HepG2 (cell line): ENCODE results near the gene CIDEA. TPM values are rescaled to one million over a fixed set of nuclear protein-coding genes. Genes with fewer than 3 reads are reported as not detected.

Source experiments
- ATAC-seq: fragments of 200-7000 bp; cut with Tn5 transposase; 3 replicates; pipeline ENCODE4 v1.9.1; 2020; ENCODE audit warnings: mild to moderate bottlenecking, moderate library complexity
- BruUV-seq: library from RNA; stranded (reverse); fragments of 400-500 nt; replicated peaks from 2 replicates; lab custom pipeline; 2021; lab: Mats Ljungman, UMichigan
- CTCF ChIA-PET: fragments of 300-600 bp; formaldehyde crosslinking; extraction: SDS; loops from one replicate; lab custom pipeline; 2021; ENCODE audit warnings: low total read pairs, inconsistent platforms, low intra/inter-chr PET ratio; lab: Yijun Ruan, JAX
- POLR2A ChIA-PET: fragments of 350-600 bp; sonication (Branson Sonifier 250); formaldehyde crosslinking; loops from one replicate; lab custom pipeline; 2020; ENCODE audit warnings: antibody characterized with exemption, inconsistent platforms; lab: Yijun Ruan, JAX
- DNase-seq: peaks from one replicate; pipeline ENCODE4 v3.0.0-alpha.2; 2015; ENCODE audit warnings: low spot score
- FAIRE-seq: peaks from 3 replicates; lab custom pipeline; 2011; peaks lifted over from hg19 to GRCh38; lab: Jason Lieb, UNC
- H2AFZ ChIP-seq: one replicate; pipeline ENCODE4 v1.6.1; 2011; ENCODE audit warnings: low read length, inconsistent platforms
- H3K27ac ChIP-seq: fragments of 300-600 bp; 3 replicates; pipeline ENCODE4 v1.8.0; 2011; ENCODE audit warnings: mixed run types, mild to moderate bottlenecking, mixed read lengths, low read length, inconsistent platforms; ENCODE audit not compliant: insufficient read depth; ENCODE audit errors: extremely low read length
- H3K27me3 ChIP-seq, 2 experiments: fragments of 200-600 bp in 1 of 2; 2 replicates in 1 of 2; 3 replicates in 1 of 2; pipeline versions ENCODE4 v1.6.0 to v1.8.0; 2011; ENCODE audit warnings: low read length in 2 of 2, mild to moderate bottlenecking in 2 of 2, moderate library complexity in 2 of 2, inconsistent platforms in 1 of 2; ENCODE audit not compliant: insufficient read depth in 2 of 2, control insufficient read depth in 1 of 2
- H3K36me3 ChIP-seq, 2 experiments: fragments of 200-600 bp in 1 of 2; replicated peaks in 1 of 2; 2 replicates in 1 of 2; 3 replicates in 1 of 2; pipeline versions ENCODE4 v1.5.1 to v1.8.0; 2011; ENCODE audit warnings: low read length in 2 of 2, inconsistent platforms in 1 of 2; ENCODE audit not compliant: insufficient read depth in 2 of 2, control insufficient read depth in 1 of 2
- H3K4me1 ChIP-seq: 2 replicates; pipeline ENCODE4 v1.5.1; 2012; ENCODE audit warnings: low read length, inconsistent platforms; ENCODE audit not compliant: insufficient read depth
- H3K4me2 ChIP-seq: 2 replicates; pipeline ENCODE4 v1.6.0; 2011; ENCODE audit warnings: low read depth, low read length, inconsistent platforms
- H3K4me3 ChIP-seq, 3 experiments: fragments of 200-600 bp in 1 of 3; sonication (generic), shearing (Covaris generic) in 1 of 3; replicated peaks in 1 of 3; 2 replicates each; pipeline ENCODE4 v1.5.1; 2011 to 2016; ENCODE audit warnings: low read length in 3 of 3, inconsistent platforms in 2 of 3, low read depth in 2 of 3, mild to moderate bottlenecking in 2 of 3, control low read depth in 1 of 3, mixed read lengths in 1 of 3; ENCODE audit not compliant: insufficient read depth in 1 of 3
- H3K79me2 ChIP-seq: one replicate; pipeline ENCODE4 v1.6.1; 2011; ENCODE audit warnings: low read length, inconsistent platforms; ENCODE audit not compliant: insufficient read depth
- H3K9ac ChIP-seq: 2 replicates; pipeline ENCODE4 v1.6.0; 2011; ENCODE audit warnings: mild to moderate bottlenecking, low read depth, low read length, inconsistent platforms; ENCODE audit not compliant: insufficient read depth
- H3K9me3 ChIP-seq: 2 replicates; pipeline ENCODE4 v1.5.1; 2012; ENCODE audit warnings: mild to moderate bottlenecking, low read length
- H4K20me1 ChIP-seq: 2 replicates; pipeline ENCODE4 v1.6.0; 2011; ENCODE audit warnings: inconsistent platforms, mild to moderate bottlenecking, low read length, moderate library complexity; ENCODE audit not compliant: insufficient read depth
- EZH2 ChIP-seq: conservative IDR thresholded peaks from 2 replicates; pipeline ENCODE4 v1.6.1; 2012; ENCODE audit warnings: mild to moderate bottlenecking, low read depth, low read length, moderate library complexity
- SCMH1 ChIP-seq: sonication (generic); formaldehyde crosslinking; IDR thresholded peaks from 2 replicates; pipeline ENCODE4 v1.9.0; 2021; ENCODE audit warnings: missing genetic modification reagents, mild to moderate bottlenecking, borderline replicate concordance
- SMC3 ChIP-seq: IDR thresholded peaks from 2 replicates; pipeline ENCODE4 v1.6.1; 2011; ENCODE audit warnings: low read length, improper control_type of control experiment
- ZBTB38 ChIP-seq: sonication (generic); formaldehyde crosslinking; IDR thresholded peaks from 2 replicates; pipeline ENCODE4 v1.5.1; 2020; ENCODE audit warnings: mild to moderate bottlenecking, missing genetic modification reagents
- ZNF329 ChIP-seq: sonication (generic); formaldehyde crosslinking; IDR thresholded peaks from 2 replicates; pipeline ENCODE4 v1.9.0; 2021; ENCODE audit warnings: low read depth, mild to moderate bottlenecking, missing genetic modification reagents
- ZSCAN29 ChIP-seq: sonication (generic); formaldehyde crosslinking; conservative IDR thresholded peaks from 2 replicates; pipeline ENCODE4 v1.4.0; 2020; ENCODE audit warnings: mild to moderate bottlenecking, missing genetic modification reagents
- WGBS: methylation state at CpG from one replicate; pipeline ENCODE4 v1.1.6; 2017; ENCODE audit warnings: low lambda C conversion rate; 5-methylcytosine and 5-hydroxymethylcytosine counted together
- in situ Hi-C: cut with HindIII; loops from 2 replicates; pipeline ENCODE4 v1.10.0; 2017; ENCODE audit warnings: low pct_unique_long_range_greater_than_20kb; ENCODE audit not compliant: extremely low pct_ligation_motif_present
- intact Hi-C: fragments of 100-400 bp; cut with micrococcal nuclease; formaldehyde crosslinking; loops from one replicate; pipeline ENCODE4 v1.10.0; 2022; ENCODE audit not compliant: unreplicated experiment
- polyA plus RNA-seq, 8 experiments: library from polyadenylated mRNA; depleted of rRNA in 3 of 8; stranded (reverse) in 7 of 8; unstranded in 1 of 8; fragments of >200 nt; fragmentation: Illumina TruSeq in 4 of 8; extraction: Trizol in 4 of 8; gene quantifications; 2 replicates each; pipeline versions ENCODE4 v1.2.1 to v1.2.3, GENCODE V29; 2011 to 2016; ENCODE audit warnings: low read depth in 4 of 8, missing spikeins in 1 of 8, mixed read lengths in 1 of 8; ENCODE audit not compliant: insufficient read depth in 1 of 8
- total RNA-seq, 5 experiments: library from RNA; depleted of rRNA; stranded (reverse); fragments of >200 nt; fragmentation: Illumina TruSeq; extraction: Trizol; gene quantifications; 2 replicates each; pipeline ENCODE4 v1.2.3, GENCODE V29; 2016; ENCODE audit warnings: low read depth in 1 of 5
- TF ChIP-seq, protein P1 (sequence below): sonication (generic); formaldehyde crosslinking; IDR thresholded peaks from 2 replicates; pipeline ENCODE4 v1.4.0; 2020; ENCODE audit warnings: missing genetic modification reagents
- TF ChIP-seq, protein P2 (sequence below): sonication (generic); formaldehyde crosslinking; IDR thresholded peaks from 2 replicates; pipeline ENCODE4 v1.4.0; 2020; ENCODE audit warnings: mild to moderate bottlenecking, missing genetic modification reagents
- TF ChIP-seq, protein P3 (sequence below): sonication (generic); formaldehyde crosslinking; IDR thresholded peaks from 2 replicates; pipeline ENCODE4 v1.4.0; 2020; ENCODE audit warnings: missing genetic modification reagents
- TF ChIP-seq, protein P4 (sequence below): sonication (generic); formaldehyde crosslinking; IDR thresholded peaks from 2 replicates; pipeline ENCODE4 v1.4.0; 2020; ENCODE audit warnings: mild to moderate bottlenecking, missing genetic modification reagents

The CIDEA gene
- total and polyA plus RNA-seq, 2 of the 13 experiments (the other 11 are each of a cell fraction or from before 2014, with no cell fraction given) = not detected

DNA sequence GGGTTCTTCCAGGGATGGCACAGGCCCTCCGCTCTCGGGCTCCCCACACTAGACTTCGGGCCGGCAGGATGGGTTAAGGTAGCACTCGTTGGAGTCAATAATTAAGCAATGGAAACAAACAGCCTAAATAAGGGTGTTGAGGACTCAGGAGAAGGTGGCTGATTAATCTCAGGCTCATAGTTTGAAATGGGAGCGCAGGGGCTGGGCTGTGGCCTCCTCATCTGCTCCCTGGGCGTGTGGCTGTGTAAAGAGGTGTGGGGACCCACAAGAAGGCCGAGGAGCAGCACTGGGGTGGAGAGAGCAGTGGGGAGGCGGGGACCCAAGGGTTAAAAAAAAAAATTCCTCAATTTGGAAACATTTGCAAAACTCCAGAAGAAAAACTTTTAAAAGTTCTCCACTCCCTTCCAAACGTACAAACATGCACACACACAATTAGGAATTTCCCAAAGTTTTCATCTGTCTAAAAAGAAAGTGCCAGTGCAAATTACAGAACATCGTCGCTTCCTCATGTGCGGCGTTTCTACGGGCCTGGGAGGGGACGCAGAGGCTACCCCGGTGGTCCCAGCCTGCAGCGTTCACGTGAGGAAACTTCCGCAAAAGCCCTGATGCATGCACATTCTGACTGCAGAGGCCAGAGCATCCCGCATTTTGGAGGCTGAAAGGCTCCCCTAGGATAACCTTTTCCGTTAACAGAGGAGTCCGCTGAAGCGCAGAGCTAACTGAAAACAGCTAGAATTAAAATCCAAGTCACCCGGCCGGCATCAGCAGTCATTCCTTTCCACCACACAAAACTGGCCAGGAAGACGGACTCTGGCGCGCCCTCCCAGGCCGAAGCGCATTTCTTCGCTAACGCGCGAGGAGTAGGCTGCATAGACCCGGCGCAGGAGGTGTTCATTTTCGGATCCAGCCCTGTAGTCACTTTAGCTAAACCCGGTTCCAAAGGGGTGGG, 52.9 kb downstream of the CIDEA start:
- no peak for DNase-seq
- FAIRE-seq = no peak
- ChIA-PET CTCF (no interaction called here), POLR2A (interaction anchor here (1.6 to 3.1 kb wide), 2 partner anchors 28 to 70 kb away, joined by 4 to 7 read pairs; partner anchors contain the start of gene AFG3L2)
- Histone ChIP-seq H3K9me3 (no peaks in the 10 kb centered on the region), H3K9ac (no peak overlapping the region), H3K4me3 (peak overlapping the region in 2 of 3 experiments; percentile 70 to 75; a peak in 3 of 6 replicates), H3K27ac (no peak overlapping the region), H3K4me2 (peak overlapping the region; percentile 55), H3K79me2 (no peaks in the 10 kb centered on the region), H2AFZ (no peak overlapping the region), H4K20me1 (no peaks in the 10 kb centered on the region), H3K4me1 (peaks cover 47% of the 10 kb centered on the region), H3K36me3 (0 out of 5 replicates have a peak, but pooled peaks cover 0 to 4% of the 10 kb centered on the region in 2 experiments), H3K27me3 (peaks cover 6 to 46% of the 10 kb centered on the region in 2 experiments)
- intact Hi-C loops = loop anchor here (5.0 kb wide), 1 partner anchor 35 kb away; no protein-coding TSS in a partner anchor
- 43% methylated on average over 39 of the region's 39 CpGs for WGBS
- no peak; the same call in 2 of the 3 replicates for ATAC-seq
- TF ChIP-seq ZNF329 (CRISPR knock-in tag) (no peak), ZSCAN29 (CRISPR knock-in tag) (peak; percentile 99), SCMH1 (no peak), EZH2 (peak; percentile 52; the same call in 1 of the 2 replicates), ZBTB38 (CRISPR knock-in tag) (0 out of 2 replicates have a peak, but pooled peaks have one; percentile 1), SMC3 (no peak)
- TF ChIP-seq, protein P1, sequence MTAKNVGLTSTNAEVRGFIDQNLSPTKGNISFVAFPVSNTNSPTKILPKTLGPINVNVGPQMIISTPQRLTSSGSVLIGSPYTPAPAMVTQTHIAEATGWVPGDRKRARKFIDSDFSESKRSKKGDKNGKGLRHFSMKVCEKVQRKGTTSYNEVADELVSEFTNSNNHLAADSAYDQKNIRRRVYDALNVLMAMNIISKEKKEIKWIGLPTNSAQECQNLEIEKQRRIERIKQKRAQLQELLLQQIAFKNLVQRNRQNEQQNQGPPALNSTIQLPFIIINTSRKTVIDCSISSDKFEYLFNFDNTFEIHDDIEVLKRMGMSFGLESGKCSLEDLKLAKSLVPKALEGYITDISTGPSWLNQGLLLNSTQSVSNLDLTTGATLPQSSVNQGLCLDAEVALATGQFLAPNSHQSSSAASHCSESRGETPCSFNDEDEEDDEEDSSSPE = no peak
- TF ChIP-seq, protein P2, sequence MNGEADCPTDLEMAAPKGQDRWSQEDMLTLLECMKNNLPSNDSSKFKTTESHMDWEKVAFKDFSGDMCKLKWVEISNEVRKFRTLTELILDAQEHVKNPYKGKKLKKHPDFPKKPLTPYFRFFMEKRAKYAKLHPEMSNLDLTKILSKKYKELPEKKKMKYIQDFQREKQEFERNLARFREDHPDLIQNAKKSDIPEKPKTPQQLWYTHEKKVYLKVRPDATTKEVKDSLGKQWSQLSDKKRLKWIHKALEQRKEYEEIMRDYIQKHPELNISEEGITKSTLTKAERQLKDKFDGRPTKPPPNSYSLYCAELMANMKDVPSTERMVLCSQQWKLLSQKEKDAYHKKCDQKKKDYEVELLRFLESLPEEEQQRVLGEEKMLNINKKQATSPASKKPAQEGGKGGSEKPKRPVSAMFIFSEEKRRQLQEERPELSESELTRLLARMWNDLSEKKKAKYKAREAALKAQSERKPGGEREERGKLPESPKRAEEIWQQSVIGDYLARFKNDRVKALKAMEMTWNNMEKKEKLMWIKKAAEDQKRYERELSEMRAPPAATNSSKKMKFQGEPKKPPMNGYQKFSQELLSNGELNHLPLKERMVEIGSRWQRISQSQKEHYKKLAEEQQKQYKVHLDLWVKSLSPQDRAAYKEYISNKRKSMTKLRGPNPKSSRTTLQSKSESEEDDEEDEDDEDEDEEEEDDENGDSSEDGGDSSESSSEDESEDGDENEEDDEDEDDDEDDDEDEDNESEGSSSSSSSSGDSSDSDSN (CRISPR knock-in tag) = 0 out of 2 replicates have a peak, but pooled peaks have one; percentile 3
- TF ChIP-seq, protein P3, sequence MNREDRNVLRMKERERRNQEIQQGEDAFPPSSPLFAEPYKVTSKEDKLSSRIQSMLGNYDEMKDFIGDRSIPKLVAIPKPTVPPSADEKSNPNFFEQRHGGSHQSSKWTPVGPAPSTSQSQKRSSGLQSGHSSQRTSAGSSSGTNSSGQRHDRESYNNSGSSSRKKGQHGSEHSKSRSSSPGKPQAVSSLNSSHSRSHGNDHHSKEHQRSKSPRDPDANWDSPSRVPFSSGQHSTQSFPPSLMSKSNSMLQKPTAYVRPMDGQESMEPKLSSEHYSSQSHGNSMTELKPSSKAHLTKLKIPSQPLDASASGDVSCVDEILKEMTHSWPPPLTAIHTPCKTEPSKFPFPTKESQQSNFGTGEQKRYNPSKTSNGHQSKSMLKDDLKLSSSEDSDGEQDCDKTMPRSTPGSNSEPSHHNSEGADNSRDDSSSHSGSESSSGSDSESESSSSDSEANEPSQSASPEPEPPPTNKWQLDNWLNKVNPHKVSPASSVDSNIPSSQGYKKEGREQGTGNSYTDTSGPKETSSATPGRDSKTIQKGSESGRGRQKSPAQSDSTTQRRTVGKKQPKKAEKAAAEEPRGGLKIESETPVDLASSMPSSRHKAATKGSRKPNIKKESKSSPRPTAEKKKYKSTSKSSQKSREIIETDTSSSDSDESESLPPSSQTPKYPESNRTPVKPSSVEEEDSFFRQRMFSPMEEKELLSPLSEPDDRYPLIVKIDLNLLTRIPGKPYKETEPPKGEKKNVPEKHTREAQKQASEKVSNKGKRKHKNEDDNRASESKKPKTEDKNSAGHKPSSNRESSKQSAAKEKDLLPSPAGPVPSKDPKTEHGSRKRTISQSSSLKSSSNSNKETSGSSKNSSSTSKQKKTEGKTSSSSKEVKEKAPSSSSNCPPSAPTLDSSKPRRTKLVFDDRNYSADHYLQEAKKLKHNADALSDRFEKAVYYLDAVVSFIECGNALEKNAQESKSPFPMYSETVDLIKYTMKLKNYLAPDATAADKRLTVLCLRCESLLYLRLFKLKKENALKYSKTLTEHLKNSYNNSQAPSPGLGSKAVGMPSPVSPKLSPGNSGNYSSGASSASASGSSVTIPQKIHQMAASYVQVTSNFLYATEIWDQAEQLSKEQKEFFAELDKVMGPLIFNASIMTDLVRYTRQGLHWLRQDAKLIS (CRISPR knock-in tag) = no peak
- TF ChIP-seq, protein P4, sequence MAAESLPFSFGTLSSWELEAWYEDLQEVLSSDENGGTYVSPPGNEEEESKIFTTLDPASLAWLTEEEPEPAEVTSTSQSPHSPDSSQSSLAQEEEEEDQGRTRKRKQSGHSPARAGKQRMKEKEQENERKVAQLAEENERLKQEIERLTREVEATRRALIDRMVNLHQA (CRISPR knock-in tag) = no peak
- in situ Hi-C loops = no loop called here
- BruUV-seq = no TSS peak
